Gastrocnemius medialis (tissue), 4 donors: ENCODE data around the gene HDAC7. TPM values are rescaled to one million over a fixed set of nuclear protein-coding genes. Genes with fewer than 3 reads are reported as not detected.

ENCODE experiments used
- ATAC-seq, 2 donors: fragments of 150-250 bp; one replicate each; pipeline ENCODE4 v1.9.1; 2016
- DNase-seq, 2 donors: peaks; one replicate each; pipeline ENCODE4 v3.0.0-alpha.2; 2019
- H3K27ac ChIP-seq, 4 donors: fragments of 200-600 bp; sonication (generic); 1 replicate in 1 of 4; 2 replicates in 3 of 4; pipeline ENCODE4 v1.5.1; 2016 to 2018; ENCODE audit warnings: mild to moderate bottlenecking in 2 of 4, moderate library complexity in 1 of 4
- H3K27me3 ChIP-seq, 3 donors: fragments of 200-600 bp; sonication (generic) in 2 of 3; 1 replicate in 1 of 3; 2 replicates in 2 of 3; pipeline versions ENCODE4 v1.5.1 to v1.6.0; 2016 to 2019; ENCODE audit warnings: mild to moderate bottlenecking in 1 of 3, moderate library complexity in 1 of 3
- H3K36me3 ChIP-seq, 2 donors: fragments of 200-600 bp; sonication (generic) in 1 of 2; one replicate each; pipeline ENCODE4 v1.5.1; 2017 to 2018
- H3K4me1 ChIP-seq, 2 donors: fragments of 200-600 bp; sonication (generic) in 1 of 2; one replicate each; pipeline ENCODE4 v1.5.1; 2016 to 2017; ENCODE audit warnings: mild to moderate bottlenecking in 2 of 2
- H3K4me3 ChIP-seq, 4 donors: fragments of 200-600 bp; sonication (generic) in 3 of 4; 1 replicate in 1 of 4; 2 replicates in 3 of 4; pipeline ENCODE4 v1.5.1; 2016 to 2019; ENCODE audit warnings: mild to moderate bottlenecking in 2 of 4
- H3K9me3 ChIP-seq, 3 donors: fragments of 200-600 bp; sonication (generic) in 2 of 3; 1 replicate in 1 of 3; 2 replicates in 2 of 3; pipeline ENCODE4 v1.5.1; 2016 to 2019
- POLR2A ChIP-seq, 2 donors: fragments of 450-650 bp; IDR thresholded peaks; one replicate each; pipeline ENCODE4 v1.6.1; 2017; ENCODE audit warnings: antibody characterized with exemption in 2 of 2, mild to moderate bottlenecking in 2 of 2, moderate library complexity in 2 of 2
- in situ Hi-C, 4 donors: fragments of 200-750 bp; cut with MboI; loops; one replicate each; pipeline versions ENCODE4 v1.15.0 to v1.8.0; 2017; ENCODE audit warnings: low sequenced_read_pairs in 4 of 4
- intact Hi-C: fragments of 100-400 bp; cut with DNase I; formaldehyde crosslinking; loops from one replicate; pipeline ENCODE4 v1.15.1; 2023; ENCODE audit warnings: low total_unique reads
- total RNA-seq, 4 donors: library from RNA; depleted of rRNA; stranded (reverse); fragments of >200 nt; gene quantifications; one replicate each; pipeline versions ENCODE4 v1.1.0 to v1.2.3, GENCODE V29; 2016
- TF ChIP-seq, protein P1 (sequence below), 5 experiments: fragments of 450-650 bp in 3 of 5; fragments of 200-600 bp in 2 of 5; sonication (generic) in 2 of 5; IDR thresholded peaks in 4 of 5; conservative IDR thresholded peaks in 1 of 5; 1 replicate in 4 of 5; 2 replicates in 1 of 5; pipeline ENCODE4 v1.5.1; 2016 to 2019; ENCODE audit warnings: antibody characterized with exemption in 5 of 5, mild to moderate bottlenecking in 3 of 5, moderate library complexity in 3 of 5

The HDAC7 gene
- total RNA-seq, 4 donors from 2014 or later = 12.2 to 27.1 (median 17.0) TPM

DNA sequence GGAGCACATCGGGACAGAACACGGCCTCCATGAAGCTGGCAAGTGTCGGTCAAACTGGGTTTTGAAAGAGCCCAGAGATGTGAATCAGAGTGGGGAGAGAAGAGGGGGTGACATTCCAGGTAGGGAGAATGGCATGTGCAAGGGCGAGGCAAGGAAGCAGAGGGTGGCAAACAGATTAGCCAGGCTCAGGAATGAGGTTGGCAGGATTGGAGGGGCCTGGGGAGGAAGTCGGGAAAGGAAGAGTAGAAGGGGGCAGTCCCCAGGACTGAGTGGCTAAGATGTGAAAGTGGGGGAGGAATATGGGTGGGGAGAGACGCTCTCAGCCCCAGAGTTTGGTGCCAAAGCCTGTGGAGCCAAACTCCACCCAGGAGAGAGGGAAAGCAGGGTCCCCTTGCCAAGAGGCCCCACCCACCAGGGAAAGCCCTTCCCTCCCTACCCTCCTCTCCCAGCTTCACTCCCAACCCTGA is 5.5 kb upstream of the HDAC7 start:
- intact Hi-C loops (no loop called here), in situ Hi-C loops (loop anchor here in 2 of 4 donors (25.0 kb wide), 1 partner anchor 88 kb away; the partner anchor contains the start of gene ENDOU (in 2 of the 2))
- Histone ChIP-seq H3K4me1 (peaks cover 54 to 59% of the 10 kb centered on the region in 2 donors), H3K4me3 (no peak overlapping the region), H3K36me3 (no peaks in the 10 kb centered on the region), H3K27ac (peak overlapping the region; percentile 47 to 94 (median 88)), H3K9me3 (no peaks in the 10 kb centered on the region), H3K27me3 (no peaks in the 10 kb centered on the region)
- DNase-seq = peak in 1 of 2 donors; percentile 52
- no peak for ATAC-seq
- TF ChIP-seq, protein P1, sequence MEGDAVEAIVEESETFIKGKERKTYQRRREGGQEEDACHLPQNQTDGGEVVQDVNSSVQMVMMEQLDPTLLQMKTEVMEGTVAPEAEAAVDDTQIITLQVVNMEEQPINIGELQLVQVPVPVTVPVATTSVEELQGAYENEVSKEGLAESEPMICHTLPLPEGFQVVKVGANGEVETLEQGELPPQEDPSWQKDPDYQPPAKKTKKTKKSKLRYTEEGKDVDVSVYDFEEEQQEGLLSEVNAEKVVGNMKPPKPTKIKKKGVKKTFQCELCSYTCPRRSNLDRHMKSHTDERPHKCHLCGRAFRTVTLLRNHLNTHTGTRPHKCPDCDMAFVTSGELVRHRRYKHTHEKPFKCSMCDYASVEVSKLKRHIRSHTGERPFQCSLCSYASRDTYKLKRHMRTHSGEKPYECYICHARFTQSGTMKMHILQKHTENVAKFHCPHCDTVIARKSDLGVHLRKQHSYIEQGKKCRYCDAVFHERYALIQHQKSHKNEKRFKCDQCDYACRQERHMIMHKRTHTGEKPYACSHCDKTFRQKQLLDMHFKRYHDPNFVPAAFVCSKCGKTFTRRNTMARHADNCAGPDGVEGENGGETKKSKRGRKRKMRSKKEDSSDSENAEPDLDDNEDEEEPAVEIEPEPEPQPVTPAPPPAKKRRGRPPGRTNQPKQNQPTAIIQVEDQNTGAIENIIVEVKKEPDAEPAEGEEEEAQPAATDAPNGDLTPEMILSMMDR (IDR thresholded peaks at IDR 0.05 in 4 of 5, conservative IDR thresholded peaks at IDR 0.05 in 1 of 5) = no peak

DNA sequence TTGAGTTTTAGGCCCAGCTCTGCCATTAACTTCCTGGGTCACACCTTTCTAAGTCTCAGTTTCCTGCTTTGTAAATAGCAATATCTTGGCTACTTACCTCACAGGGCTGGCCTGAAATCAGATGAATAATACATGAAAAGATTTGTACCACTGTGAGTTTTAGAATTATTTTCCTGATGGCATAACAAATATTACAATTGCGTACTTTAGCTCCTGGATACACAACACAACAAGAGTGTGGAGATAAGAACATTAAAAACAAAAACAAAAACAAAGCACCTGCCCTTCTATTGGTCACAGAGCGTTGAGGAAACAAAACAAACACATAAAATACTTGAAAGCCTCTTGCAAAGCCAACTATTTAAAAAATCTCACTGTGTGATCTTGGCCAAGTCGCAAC is 4.9 kb upstream of the HDAC7 start:
- ATAC-seq (no peak), DNase-seq (no peak)
- no peaks in the 10 kb centered on the region for H3K36me3 ChIP-seq
- intact Hi-C loops = no loop called here
- H3K4me1 ChIP-seq = peaks cover 56 to 58% of the 10 kb centered on the region in 2 donors
- peak overlapping the region; percentile 47 to 94 (median 88) for H3K27ac ChIP-seq
- no peak overlapping the region for H3K4me3 ChIP-seq
- TF ChIP-seq POLR2A (IDR thresholded peaks at IDR 0.05) = no peak
- TF ChIP-seq, protein P1 (IDR thresholded peaks at IDR 0.05 in 4 of 5, conservative IDR thresholded peaks at IDR 0.05 in 1 of 5) = no peak
- no peaks in the 10 kb centered on the region for H3K9me3 ChIP-seq
- H3K27me3 ChIP-seq = no peaks in the 10 kb centered on the region
- in situ Hi-C loops = loop anchor here in 2 of 4 donors (25.0 kb wide), 1 partner anchor 87 kb away; the partner anchor contains the start of gene ENDOU (in 2 of the 2)

DNA sequence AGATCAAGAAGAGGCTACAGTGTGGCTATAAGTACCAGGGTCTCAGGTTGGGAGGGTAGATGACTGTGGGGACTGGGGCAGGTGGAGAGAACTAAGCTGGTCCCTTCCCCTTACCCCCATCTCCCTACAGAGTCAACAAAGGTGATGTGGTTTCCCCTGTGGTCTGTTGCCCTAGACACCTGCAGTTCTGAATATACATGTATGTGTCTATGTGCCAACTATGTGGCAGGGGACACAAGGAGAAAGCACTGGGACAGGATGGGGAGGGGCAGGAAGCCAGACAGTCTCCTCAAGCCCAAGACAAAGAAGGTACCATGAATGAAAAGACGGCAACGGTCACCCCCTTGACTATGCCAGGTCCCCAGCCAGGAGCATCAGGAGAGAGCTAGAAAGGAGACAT is 4.5 kb upstream of the HDAC7 start:
- Histone ChIP-seq H3K4me3 (no peak overlapping the region), H3K27me3 (no peaks in the 10 kb centered on the region), H3K9me3 (no peaks in the 10 kb centered on the region), H3K36me3 (no peaks in the 10 kb centered on the region), H3K4me1 (peaks cover 54 to 56% of the 10 kb centered on the region in 2 donors), H3K27ac (peak overlapping the region; percentile 47 to 94 (median 88))
- in situ Hi-C loops = no loop called here
- no peak for ATAC-seq
- TF ChIP-seq POLR2A (IDR thresholded peaks at IDR 0.05) = no peak
- TF ChIP-seq, protein P1 (IDR thresholded peaks at IDR 0.05 in 4 of 5, conservative IDR thresholded peaks at IDR 0.05 in 1 of 5) = no peak
- no peak for DNase-seq
- intact Hi-C loops = no loop called here

DNA sequence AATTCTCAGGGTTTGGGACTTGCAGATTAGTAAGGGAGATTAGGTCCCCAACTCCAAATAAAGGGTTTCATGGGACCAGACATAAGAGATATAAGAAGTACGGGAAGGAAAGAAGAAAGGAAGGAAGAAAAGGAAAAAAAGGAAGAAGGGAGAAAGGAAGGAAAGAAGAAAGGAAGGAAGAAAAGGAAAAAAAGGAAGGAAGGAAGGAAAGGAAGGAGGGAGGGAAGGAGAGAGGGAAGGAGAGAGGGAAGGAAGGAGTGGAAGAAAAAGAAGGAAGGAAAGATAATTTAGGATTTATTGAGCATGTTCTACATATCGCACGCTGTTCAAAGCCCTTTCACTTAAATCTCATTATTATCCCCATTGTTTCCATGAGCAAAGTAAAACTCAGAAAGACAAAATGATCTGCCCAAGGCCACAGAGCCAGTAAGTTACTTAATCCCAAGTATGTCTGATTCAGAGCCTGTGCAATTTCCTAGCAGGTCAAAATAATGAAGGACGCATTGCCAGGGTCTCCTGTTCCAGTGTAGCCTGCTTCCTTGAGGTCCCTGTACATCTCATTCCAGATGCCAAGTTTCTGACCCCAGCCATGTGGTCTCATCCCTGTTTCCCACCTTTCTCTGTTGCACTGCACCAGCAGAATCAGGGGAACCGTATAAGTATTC is 3.9 kb upstream of the HDAC7 start:
- ATAC-seq (no peak), DNase-seq (no peak)
- Histone ChIP-seq H3K27me3 (no peaks in the 10 kb centered on the region), H3K9me3 (no peaks in the 10 kb centered on the region), H3K4me3 (no peak overlapping the region), H3K4me1 (peaks cover 51 to 62% of the 10 kb centered on the region in 2 donors), H3K36me3 (no peaks in the 10 kb centered on the region), H3K27ac (peak overlapping the region; percentile 47 to 94 (median 88))
- intact Hi-C loops = no loop called here
- TF ChIP-seq, protein P1 (IDR thresholded peaks at IDR 0.05 in 4 of 5, conservative IDR thresholded peaks at IDR 0.05 in 1 of 5) = no peak
- TF ChIP-seq POLR2A (IDR thresholded peaks at IDR 0.05) = no peak
- in situ Hi-C loops = no loop called here
